ENCODE measurements around the gene ACOT9. TPM values are rescaled to one million over a fixed set of nuclear protein-coding genes. Genes with fewer than 3 reads are reported as not detected.
"Not testable (repeated sequence)": the region's sequence is repeated elsewhere in the genome, so short reads cannot be mapped to it uniquely, and the experiment has no call there.

Gene ACOT9
- total RNA-seq, 2 donors from 2014 or later, result 22.4 to 25.9 TPM

- ATAC-seq (no peak), DNase-seq (no peak)
- intact Hi-C loops (cut with DNase I, micrococcal nuclease), result no loop called here
Observed at GRCh38 chrX:23660766-23661132, 82.3 kb downstream of the ACOT9 start.

GRCh38 chrX:23660083-23660765 lies 82.9 kb downstream of the ACOT9 start:
- intact Hi-C loops (cut with DNase I, micrococcal nuclease); DNase-seq; ATAC-seq: not testable (repeated sequence)

- intact Hi-C loops (cut with DNase I, micrococcal nuclease), result no loop called here
- ATAC-seq, result no peak
- DNase-seq, result no peak
Observed at GRCh38 chrX:23659339-23659738, 83.7 kb downstream of the ACOT9 start.

DNA sequence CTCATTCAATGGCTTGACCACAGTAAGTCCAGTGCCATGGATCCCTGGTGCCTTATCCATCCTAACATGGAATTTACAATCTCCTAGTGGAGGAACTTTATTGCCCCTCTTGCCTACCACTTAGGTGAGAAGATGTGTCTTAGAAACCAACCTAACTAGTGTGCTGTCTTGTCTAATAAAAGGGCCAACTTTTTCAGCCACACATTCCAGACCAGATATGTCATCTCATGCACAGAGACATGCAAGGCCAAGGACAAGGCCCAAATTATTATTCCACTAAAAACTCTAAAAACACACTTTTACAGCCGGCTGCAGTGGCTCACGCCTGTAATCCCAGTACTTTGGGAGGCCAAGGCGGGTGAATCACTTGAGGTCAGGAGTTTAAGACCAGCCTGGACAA lies 86.4 kb downstream of the ACOT9 start:
- no peak for DNase-seq
- ATAC-seq, result no peak
- intact Hi-C loops (cut with DNase I, micrococcal nuclease), result no loop called here

- ATAC-seq, result no peak
- intact Hi-C loops (cut with DNase I, micrococcal nuclease), result no loop called here
- no peak for DNase-seq
Observed at GRCh38 chrX:23656091-23656490, 87.0 kb downstream of the ACOT9 start.

Other genes starting within 250 kb of the ACOT9 start
- gene PRDX4, start 75.8 kb downstream of the ACOT9 start, total RNA-seq, result 10 to 100 TPM; 39.1 to 43.3 TPM
- 100 to 1,000 TPM; 499 to 508 TPM for gene SAT1, start 39.9 kb upstream of the ACOT9 start, total RNA-seq
- gene APOO, start 164.7 kb upstream of the ACOT9 start, total RNA-seq, result 10 to 100 TPM; 31.4 to 31.7 TPM
- gene CXorf58, start 164.7 kb upstream of the ACOT9 start, total RNA-seq, result not detected